ENCODE data around the gene KPNA3.
"Not testable (repeated sequence)": the region's sequence is repeated elsewhere in the genome, so short reads cannot be mapped to it uniquely, and the experiment has no call there.

The KPNA3 gene

GRCh38 chr13:49774376-49775005 lies 18.0 kb downstream of the KPNA3 start:
- Histone ChIP-seq H3K4me3 (ENCODE audit: low read length) (no peak overlapping the region), H3K9ac (ENCODE audit: low read length) (no peak overlapping the region), H3K4me1 (ENCODE audit: control insufficient read depth, insufficient read depth, low read length) (no peaks in the 10 kb centered on the region), H3K36me3 (ENCODE audit: control insufficient read depth, insufficient read depth, low read length) (no peaks in the 10 kb centered on the region), H3K27me3 (ENCODE audit: control insufficient read depth, insufficient read depth, low read length) (no peaks in the 10 kb centered on the region), H3K27ac (ENCODE audit: low read depth, low read length) (no peak overlapping the region)

- no peak overlapping the region for H3K9ac ChIP-seq (ENCODE audit: low read length)
- H3K27me3 ChIP-seq (ENCODE audit: control insufficient read depth, insufficient read depth, low read length): no peaks in the 10 kb centered on the region
- no peak overlapping the region for H3K27ac ChIP-seq (ENCODE audit: low read depth, low read length)
- H3K4me1 ChIP-seq (ENCODE audit: control insufficient read depth, insufficient read depth, low read length): no peaks in the 10 kb centered on the region
- H3K4me3 ChIP-seq (ENCODE audit: low read length): no peak overlapping the region
- H3K36me3 ChIP-seq (ENCODE audit: control insufficient read depth, insufficient read depth, low read length): no peaks in the 10 kb centered on the region
Observed at GRCh38 chr13:49772828-49773227, 19.7 kb downstream of the KPNA3 start.

- not testable (repeated sequence) for H3K36me3 ChIP-seq (ENCODE audit: control insufficient read depth, insufficient read depth, low read length); H3K27me3 ChIP-seq (ENCODE audit: control insufficient read depth, insufficient read depth, low read length); H3K9ac ChIP-seq (ENCODE audit: low read length); H3K4me1 ChIP-seq (ENCODE audit: control insufficient read depth, insufficient read depth, low read length); H3K4me3 ChIP-seq (ENCODE audit: low read length); H3K27ac ChIP-seq (ENCODE audit: low read depth, low read length)
Observed at GRCh38 chr13:49761811-49762210, 30.7 kb downstream of the KPNA3 start.

GRCh38 chr13:49760558-49760957 lies 31.9 kb downstream of the KPNA3 start:
- Histone ChIP-seq H3K4me3 (ENCODE audit: low read length) (no peak overlapping the region), H3K36me3 (ENCODE audit: control insufficient read depth, insufficient read depth, low read length) (no peaks in the 10 kb centered on the region), H3K27me3 (ENCODE audit: control insufficient read depth, insufficient read depth, low read length) (no peaks in the 10 kb centered on the region), H3K9ac (ENCODE audit: low read length) (no peak overlapping the region), H3K27ac (ENCODE audit: low read depth, low read length) (no peak overlapping the region), H3K4me1 (ENCODE audit: control insufficient read depth, insufficient read depth, low read length) (no peaks in the 10 kb centered on the region)

- Histone ChIP-seq H3K36me3 (ENCODE audit: control insufficient read depth, insufficient read depth, low read length) (no peaks in the 10 kb centered on the region), H3K9ac (ENCODE audit: low read length) (no peak overlapping the region), H3K4me1 (ENCODE audit: control insufficient read depth, insufficient read depth, low read length) (no peaks in the 10 kb centered on the region), H3K27ac (ENCODE audit: low read depth, low read length) (no peak overlapping the region), H3K4me3 (ENCODE audit: low read length) (no peak overlapping the region), H3K27me3 (ENCODE audit: control insufficient read depth, insufficient read depth, low read length) (no peaks in the 10 kb centered on the region)
Observed at GRCh38 chr13:49759503-49759902, 33.0 kb downstream of the KPNA3 start.

GRCh38 chr13:49756263-49756662 lies 36.2 kb downstream of the KPNA3 start:
- H3K4me3 ChIP-seq (ENCODE audit: low read length): no peak overlapping the region
- no peak overlapping the region for H3K9ac ChIP-seq (ENCODE audit: low read length)
- H3K4me1 ChIP-seq (ENCODE audit: control insufficient read depth, insufficient read depth, low read length): no peaks in the 10 kb centered on the region
- H3K27me3 ChIP-seq (ENCODE audit: control insufficient read depth, insufficient read depth, low read length): no peaks in the 10 kb centered on the region
- H3K27ac ChIP-seq (ENCODE audit: low read depth, low read length): no peak overlapping the region
- H3K36me3 ChIP-seq (ENCODE audit: control insufficient read depth, insufficient read depth, low read length): no peaks in the 10 kb centered on the region

- no peak overlapping the region for H3K4me3 ChIP-seq (ENCODE audit: low read length)
- H3K36me3 ChIP-seq (ENCODE audit: control insufficient read depth, insufficient read depth, low read length): no peaks in the 10 kb centered on the region
- H3K9ac ChIP-seq (ENCODE audit: low read length): no peak overlapping the region
- no peaks in the 10 kb centered on the region for H3K4me1 ChIP-seq (ENCODE audit: control insufficient read depth, insufficient read depth, low read length)
- no peaks in the 10 kb centered on the region for H3K27me3 ChIP-seq (ENCODE audit: control insufficient read depth, insufficient read depth, low read length)
- H3K27ac ChIP-seq (ENCODE audit: low read depth, low read length): no peak overlapping the region
Observed at GRCh38 chr13:49754146-49754545, 38.3 kb downstream of the KPNA3 start.

- Histone ChIP-seq H3K36me3 (ENCODE audit: control insufficient read depth, insufficient read depth, low read length) (no peaks in the 10 kb centered on the region), H3K27ac (ENCODE audit: low read depth, low read length) (no peak overlapping the region)
Observed at GRCh38 chr13:49749848-49750247, 42.6 kb downstream of the KPNA3 start.

GRCh38 chr13:49746111-49746510 lies 46.4 kb downstream of the KPNA3 start:
- Histone ChIP-seq H3K36me3 (ENCODE audit: control insufficient read depth, insufficient read depth, low read length) (no peaks in the 10 kb centered on the region), H3K27me3 (ENCODE audit: control insufficient read depth, insufficient read depth, low read length) (no peaks in the 10 kb centered on the region), H3K4me1 (ENCODE audit: control insufficient read depth, insufficient read depth, low read length) (no peaks in the 10 kb centered on the region), H3K4me3 (ENCODE audit: low read length) (no peak overlapping the region), H3K9ac (ENCODE audit: low read length) (no peak overlapping the region), H3K27ac (ENCODE audit: low read depth, low read length) (no peak overlapping the region)

More at GRCh38 chr13:49749848-49750247, 42.6 kb downstream of the KPNA3 start:
- H3K27me3 ChIP-seq (ENCODE audit: control insufficient read depth, insufficient read depth, low read length): no peaks in the 10 kb centered on the region
- no peak overlapping the region for H3K9ac ChIP-seq (ENCODE audit: low read length)
- no peaks in the 10 kb centered on the region for H3K4me1 ChIP-seq (ENCODE audit: control insufficient read depth, insufficient read depth, low read length)
- H3K4me3 ChIP-seq (ENCODE audit: low read length): no peak overlapping the region

GRCh38 chr13:49740870-49741269 lies 51.6 kb downstream of the KPNA3 start:
- H3K4me3 ChIP-seq (ENCODE audit: low read length): no peak overlapping the region
- no peak overlapping the region for H3K9ac ChIP-seq (ENCODE audit: low read length)
- no peaks in the 10 kb centered on the region for H3K36me3 ChIP-seq (ENCODE audit: control insufficient read depth, insufficient read depth, low read length)
- H3K27ac ChIP-seq (ENCODE audit: low read depth, low read length): no peak overlapping the region
- no peaks in the 10 kb centered on the region for H3K27me3 ChIP-seq (ENCODE audit: control insufficient read depth, insufficient read depth, low read length)
- H3K4me1 ChIP-seq (ENCODE audit: control insufficient read depth, insufficient read depth, low read length): no peaks in the 10 kb centered on the region

GRCh38 chr13:49739498-49740187 lies 52.8 kb downstream of the KPNA3 start:
- H3K27me3 ChIP-seq (ENCODE audit: control insufficient read depth, insufficient read depth, low read length): no peaks in the 10 kb centered on the region
- H3K4me3 ChIP-seq (ENCODE audit: low read length): no peak overlapping the region
- no peak overlapping the region for H3K9ac ChIP-seq (ENCODE audit: low read length)
- H3K36me3 ChIP-seq (ENCODE audit: control insufficient read depth, insufficient read depth, low read length): no peaks in the 10 kb centered on the region
- H3K4me1 ChIP-seq (ENCODE audit: control insufficient read depth, insufficient read depth, low read length): no peaks in the 10 kb centered on the region
- no peak overlapping the region for H3K27ac ChIP-seq (ENCODE audit: low read depth, low read length)

GRCh38 chr13:49733181-49733951 lies 59.1 kb downstream of the KPNA3 start:
- no peak overlapping the region for H3K9ac ChIP-seq (ENCODE audit: low read length)
- no peak overlapping the region for H3K4me3 ChIP-seq (ENCODE audit: low read length)
- no peaks in the 10 kb centered on the region for H3K27me3 ChIP-seq (ENCODE audit: control insufficient read depth, insufficient read depth, low read length)
- no peak overlapping the region for H3K27ac ChIP-seq (ENCODE audit: low read depth, low read length)
- H3K4me1 ChIP-seq (ENCODE audit: control insufficient read depth, insufficient read depth, low read length): no peaks in the 10 kb centered on the region
- no peaks in the 10 kb centered on the region for H3K36me3 ChIP-seq (ENCODE audit: control insufficient read depth, insufficient read depth, low read length)

Measured in rectal smooth muscle tissue (tissue), 1 donor.